Measurements from ENCODE around the gene EVL. TPM values are rescaled to one million over a fixed set of nuclear protein-coding genes. Genes with fewer than 3 reads are reported as not detected.

Gene EVL
- total RNA-seq, 2 experiments from 2014 or later, result 340 to 351 TPM

- Mint-ChIP-seq H3K27me3 (no peaks in the 10 kb centered on the region), H3K36me3 (ENCODE audit: low read depth) (peaks cover 85% of the 10 kb centered on the region), H3K4me3 (peak overlapping the region; percentile 19), H3K9me3 (no peaks in the 10 kb centered on the region), H3K4me1 (ENCODE audit: low read depth) (peaks cover 93% of the 10 kb centered on the region), H3K27ac (peak overlapping the region; percentile 96)
- intact Hi-C loops (cut with micrococcal nuclease), result no loop called here
- ChIA-PET CTCF (interaction anchor here (1.3 to 29.8 kb wide), 5 partner anchors 9 to 119 kb away, joined by 3 to 913 read pairs (median 9); partner anchors contain the start of gene EVL), POLR2A (interaction anchor here (0.8 to 27.2 kb wide), 4 partner anchors 9 to 131 kb away, joined by 3 to 840 read pairs (median 14); partner anchors contain the start of gene EVL)
- no peak for ATAC-seq
- DNase-seq, result no peak
- TF ChIP-seq CTCF (IDR thresholded peaks at IDR 0.05), result no peak
Measured at GRCh38 chr14:100102156-100102785, 37.0 kb downstream of the EVL start.

- no peaks in the 10 kb centered on the region for H3K9me3 Mint-ChIP-seq
- H3K27ac Mint-ChIP-seq, result peak overlapping the region; percentile 96
- intact Hi-C loops (cut with micrococcal nuclease), result no loop called here
- H3K27me3 Mint-ChIP-seq, result no peaks in the 10 kb centered on the region
- CTCF ChIA-PET, result interaction anchor here (1.0 to 29.8 kb wide), 9 partner anchors 8 to 121 kb away, joined by 3 to 913 read pairs (median 9); partner anchors contain the start of gene EVL
- peak overlapping the region; percentile 68 for H3K4me3 Mint-ChIP-seq
- DNase-seq (peak; percentile 66), ATAC-seq (peak; percentile 22)
- no peak for TF ChIP-seq CTCF (IDR thresholded peaks at IDR 0.05)
- POLR2A ChIA-PET, result interaction anchor here (0.8 to 27.2 kb wide), 8 partner anchors 8 to 109 kb away, joined by 3 to 840 read pairs (median 4); partner anchors contain the start of gene EVL
- peaks cover 86% of the 10 kb centered on the region for H3K36me3 Mint-ChIP-seq (ENCODE audit: low read depth)
- peaks cover 94% of the 10 kb centered on the region for H3K4me1 Mint-ChIP-seq (ENCODE audit: low read depth)
Measured at GRCh38 chr14:100103250-100104005, 38.2 kb downstream of the EVL start.

GRCh38 chr14:100104006-100104352, 38.8 kb downstream of the EVL start:
- peak overlapping the region; percentile 96 for H3K27ac Mint-ChIP-seq
- H3K36me3 Mint-ChIP-seq (ENCODE audit: low read depth), result peaks cover 85% of the 10 kb centered on the region
- no peaks in the 10 kb centered on the region for H3K27me3 Mint-ChIP-seq
- H3K4me1 Mint-ChIP-seq (ENCODE audit: low read depth), result peaks cover 94% of the 10 kb centered on the region
- ChIA-PET CTCF (interaction anchor here (1.8 to 29.8 kb wide), 4 partner anchors 10 to 121 kb away, joined by 14 to 913 read pairs (median 69); partner anchors contain the start of gene EVL), POLR2A (interaction anchor here (0.8 to 27.2 kb wide), 6 partner anchors 11 to 109 kb away, joined by 3 to 840 read pairs (median 6); partner anchors contain the start of gene EVL)
- no peak for TF ChIP-seq CTCF (IDR thresholded peaks at IDR 0.05)
- peak overlapping the region; percentile 68 for H3K4me3 Mint-ChIP-seq
- intact Hi-C loops (cut with micrococcal nuclease), result no loop called here
- DNase-seq, result no peak
- H3K9me3 Mint-ChIP-seq, result no peaks in the 10 kb centered on the region
- ATAC-seq, result no peak

GRCh38 chr14:100104523-100105300, 39.5 kb downstream of the EVL start:
- Mint-ChIP-seq H3K36me3 (ENCODE audit: low read depth) (peaks cover 86% of the 10 kb centered on the region), H3K27ac (peak overlapping the region; percentile 96), H3K4me1 (ENCODE audit: low read depth) (peaks cover 94% of the 10 kb centered on the region), H3K27me3 (no peaks in the 10 kb centered on the region), H3K9me3 (no peaks in the 10 kb centered on the region), H3K4me3 (peak overlapping the region; percentile 68)
- ChIA-PET CTCF (interaction anchor here (1.5 to 29.8 kb wide), 5 partner anchors 11 to 122 kb away, joined by 7 to 913 read pairs (median 14); partner anchors contain the start of gene EVL), POLR2A (interaction anchor here (0.8 to 27.2 kb wide), 6 partner anchors 11 to 131 kb away, joined by 3 to 840 read pairs (median 7); partner anchors contain the start of gene EVL)
- ATAC-seq (no peak), DNase-seq (peak; percentile 47)
- intact Hi-C loops (cut with micrococcal nuclease), result loop anchor here (5.0 kb wide), 1 partner anchor 37 kb away; the partner anchor contains the start of gene EVL
- peak; percentile 51 for TF ChIP-seq CTCF (IDR thresholded peaks at IDR 0.05)

All from activated CD8-positive, alpha-beta T cell treated with anti-CD3 and anti-CD28 coated beads for 36 hours (primary cell).